ENCODE results near the gene DCUN1D5.
A peak's percentile ranks its signal among the peaks of the same experiment; 100 is the strongest.

DCUN1D5 gene

DNA sequence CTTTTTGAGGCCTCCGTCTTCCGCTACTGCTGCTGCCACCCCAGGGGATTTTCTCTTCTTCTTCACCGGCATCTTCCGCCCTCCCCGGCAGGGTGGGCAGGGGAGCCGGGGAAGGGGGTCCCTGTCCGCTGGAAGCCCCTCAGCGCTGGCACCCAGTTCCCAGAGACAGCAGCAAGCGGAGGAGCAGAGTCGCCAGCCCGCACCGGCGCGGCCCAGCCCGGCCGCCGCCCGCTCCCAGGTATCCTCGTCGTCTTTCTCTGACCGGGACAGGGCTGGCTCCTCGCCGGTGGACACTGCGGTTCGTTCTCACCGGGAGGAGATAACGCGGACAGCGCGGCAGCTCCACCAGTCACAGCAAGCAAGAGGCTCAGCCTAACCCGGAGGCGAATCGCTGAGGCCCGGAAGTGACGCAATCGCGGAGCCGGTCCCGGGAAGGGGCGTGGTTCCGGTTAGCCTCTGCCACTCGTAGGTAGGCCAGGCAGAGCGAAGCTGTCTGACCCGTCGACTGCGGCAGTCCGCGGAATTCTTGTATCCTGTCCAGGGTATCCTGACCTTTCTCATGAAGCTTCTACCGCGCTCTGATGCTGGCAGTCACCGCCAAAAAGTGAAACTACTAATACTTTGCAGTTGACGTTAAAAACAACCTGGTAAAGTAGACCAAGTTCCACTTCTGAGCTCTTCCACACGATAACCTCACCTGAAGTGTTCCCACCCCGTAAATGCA lies at the start of gene DCUN1D5:
TSS of gene DCUN1D5 (minus strand) at position 360 of the 724 bp plus-strand sequence. CDS start at position 72, 288 bp downstream.
- TF ChIP-seq, protein P1, sequence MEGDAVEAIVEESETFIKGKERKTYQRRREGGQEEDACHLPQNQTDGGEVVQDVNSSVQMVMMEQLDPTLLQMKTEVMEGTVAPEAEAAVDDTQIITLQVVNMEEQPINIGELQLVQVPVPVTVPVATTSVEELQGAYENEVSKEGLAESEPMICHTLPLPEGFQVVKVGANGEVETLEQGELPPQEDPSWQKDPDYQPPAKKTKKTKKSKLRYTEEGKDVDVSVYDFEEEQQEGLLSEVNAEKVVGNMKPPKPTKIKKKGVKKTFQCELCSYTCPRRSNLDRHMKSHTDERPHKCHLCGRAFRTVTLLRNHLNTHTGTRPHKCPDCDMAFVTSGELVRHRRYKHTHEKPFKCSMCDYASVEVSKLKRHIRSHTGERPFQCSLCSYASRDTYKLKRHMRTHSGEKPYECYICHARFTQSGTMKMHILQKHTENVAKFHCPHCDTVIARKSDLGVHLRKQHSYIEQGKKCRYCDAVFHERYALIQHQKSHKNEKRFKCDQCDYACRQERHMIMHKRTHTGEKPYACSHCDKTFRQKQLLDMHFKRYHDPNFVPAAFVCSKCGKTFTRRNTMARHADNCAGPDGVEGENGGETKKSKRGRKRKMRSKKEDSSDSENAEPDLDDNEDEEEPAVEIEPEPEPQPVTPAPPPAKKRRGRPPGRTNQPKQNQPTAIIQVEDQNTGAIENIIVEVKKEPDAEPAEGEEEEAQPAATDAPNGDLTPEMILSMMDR (IDR thresholded peaks at IDR 0.05; ENCODE audit: low read depth, low read length), result no peak
- DNase-seq (ENCODE audit: extremely low read depth, low read depth), result peak; percentile 82

DNA sequence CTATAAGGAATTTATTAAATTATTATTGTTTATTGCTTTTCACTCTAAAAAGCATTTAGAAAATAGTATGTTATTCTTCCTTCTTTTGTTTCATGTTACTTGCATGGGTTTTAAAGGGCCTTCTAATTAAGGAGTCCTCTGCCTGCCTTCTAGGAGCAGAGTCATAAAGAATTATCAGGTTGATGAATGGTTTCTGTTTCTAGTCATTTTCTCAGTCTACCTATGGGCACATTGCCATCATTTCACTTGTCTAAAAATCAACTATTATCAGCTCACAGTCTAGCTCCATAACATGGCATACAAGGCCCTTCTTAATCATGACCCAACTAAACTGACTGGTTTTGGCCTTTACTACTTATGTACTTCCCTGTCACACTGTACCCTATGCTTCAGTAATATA lies 33.5 kb upstream of the DCUN1D5 start:
- DNase-seq (ENCODE audit: extremely low read depth, low read depth), result no peak
- TF ChIP-seq, protein P1 (IDR thresholded peaks at IDR 0.05; ENCODE audit: low read depth, low read length), result no peak

DNA sequence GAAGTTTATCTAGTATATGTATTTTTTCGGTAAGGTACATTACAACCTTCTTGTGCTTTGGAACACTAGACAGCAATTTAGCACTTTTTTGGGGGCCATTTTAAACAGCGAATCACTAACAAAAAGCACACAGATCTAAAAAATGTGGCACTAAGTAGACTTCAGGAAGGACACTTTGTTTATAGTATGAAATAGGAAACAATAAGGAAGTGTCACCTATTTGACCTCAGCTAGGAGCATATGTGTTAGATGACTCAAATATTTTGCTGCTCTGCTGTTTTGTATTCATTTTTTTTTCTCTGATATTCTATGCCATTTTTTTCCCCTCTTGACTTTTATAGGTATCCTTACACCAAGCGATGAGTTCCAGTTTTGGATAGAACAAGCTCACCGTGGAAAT lies 22.9 kb upstream of the DCUN1D5 start:
- TF ChIP-seq, protein P1 (IDR thresholded peaks at IDR 0.05; ENCODE audit: low read depth, low read length), result no peak
- no peak for DNase-seq (ENCODE audit: extremely low read depth, low read depth)

DNA sequence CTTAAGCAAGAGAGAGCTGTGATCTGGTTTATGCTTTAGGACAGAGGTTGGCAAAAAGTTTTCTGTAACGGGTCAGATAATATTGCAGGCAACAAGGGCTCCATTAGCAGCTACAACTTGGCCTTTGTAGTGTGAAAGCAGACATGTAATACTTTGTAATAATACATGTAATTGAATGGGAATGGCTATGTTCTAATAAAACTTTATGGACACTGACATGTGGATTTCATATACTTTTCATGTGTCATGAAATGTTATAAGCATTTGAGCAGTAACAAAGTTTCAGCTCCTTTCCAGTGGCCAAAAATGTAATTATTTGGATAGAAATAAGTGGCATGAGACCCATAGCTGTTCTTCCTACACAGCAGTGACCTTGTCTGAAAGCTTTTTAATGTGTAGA lies 20.4 kb upstream of the DCUN1D5 start:
- DNase-seq (ENCODE audit: extremely low read depth, low read depth), result no peak
- TF ChIP-seq, protein P1 (IDR thresholded peaks at IDR 0.05; ENCODE audit: low read depth, low read length), result no peak

DNA sequence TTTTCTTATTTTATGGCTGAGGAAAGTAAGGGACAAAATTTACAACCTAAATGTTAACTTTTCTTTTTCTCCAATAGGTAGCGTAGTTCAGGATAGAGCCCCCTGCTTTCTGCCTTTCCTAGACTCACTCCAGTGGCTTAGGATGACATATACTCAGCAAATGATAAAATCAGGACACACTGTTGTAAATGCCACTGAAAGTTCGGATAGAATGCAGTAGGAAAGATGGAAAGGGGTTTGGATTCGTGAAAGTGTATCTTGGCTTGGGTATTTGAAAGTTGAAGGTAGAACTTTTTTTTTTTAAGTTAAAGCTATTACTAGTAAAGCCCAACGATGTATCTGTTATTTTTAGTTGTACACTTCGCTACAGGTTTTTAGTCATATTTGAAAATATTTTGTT lies 19.4 kb upstream of the DCUN1D5 start:
- TF ChIP-seq, protein P1 (IDR thresholded peaks at IDR 0.05; ENCODE audit: low read depth, low read length), result no peak
- DNase-seq (ENCODE audit: extremely low read depth, low read depth), result no peak

DNA sequence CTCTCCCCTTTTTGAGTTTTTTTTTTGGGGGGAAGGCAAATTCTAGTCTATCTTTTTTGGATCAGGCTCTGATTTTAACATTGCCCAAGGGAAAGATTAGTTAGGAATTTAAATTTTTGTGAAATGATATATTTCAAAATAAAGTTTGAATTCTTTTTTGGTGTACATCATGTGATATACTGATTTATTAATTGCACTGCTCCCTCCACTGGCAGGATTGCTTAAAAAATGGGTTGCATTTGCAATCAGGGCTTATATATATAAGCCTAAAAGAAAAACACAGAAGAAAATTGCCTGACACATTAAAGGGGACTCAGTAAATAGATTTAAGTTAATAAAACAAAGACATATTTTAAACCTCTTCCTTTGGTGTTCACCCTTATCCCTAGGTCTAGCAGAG lies 18.4 kb upstream of the DCUN1D5 start:
- TF ChIP-seq, protein P1 (IDR thresholded peaks at IDR 0.05; ENCODE audit: low read depth, low read length), result peak; percentile 41
- DNase-seq (ENCODE audit: extremely low read depth, low read depth), result no peak

DNA sequence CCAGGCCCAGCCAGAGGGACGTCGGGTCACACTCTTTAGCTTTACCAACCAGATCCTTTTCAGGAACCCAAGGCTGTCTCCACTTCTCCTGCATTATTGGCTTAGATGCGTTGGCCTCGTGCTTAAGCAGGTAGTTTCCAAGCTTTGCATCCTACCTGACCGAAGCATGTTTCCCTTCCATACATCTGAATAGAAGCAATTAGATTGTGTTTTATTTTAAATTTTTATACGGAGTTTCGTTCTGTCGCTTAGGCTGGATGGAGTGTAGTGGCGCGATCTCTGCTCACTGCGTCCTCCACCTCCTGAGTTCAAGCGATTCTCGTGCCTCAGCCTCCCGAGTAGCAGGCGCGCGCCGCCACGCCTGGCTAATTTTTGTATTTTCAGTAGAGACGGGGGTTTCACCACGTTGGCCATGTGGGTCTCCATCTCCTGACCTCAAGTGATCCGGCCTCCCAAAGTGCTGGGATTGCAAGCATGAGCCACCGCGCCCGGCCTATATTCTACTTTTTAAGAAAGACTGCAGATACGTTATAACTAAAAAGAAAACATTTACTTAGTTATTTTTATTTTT lies 17.9 kb upstream of the DCUN1D5 start:
- no peak for DNase-seq (ENCODE audit: extremely low read depth, low read depth)
- TF ChIP-seq, protein P1 (IDR thresholded peaks at IDR 0.05; ENCODE audit: low read depth, low read length), result no peak
